ENCODE results near the gene S1PR4.

DNA sequence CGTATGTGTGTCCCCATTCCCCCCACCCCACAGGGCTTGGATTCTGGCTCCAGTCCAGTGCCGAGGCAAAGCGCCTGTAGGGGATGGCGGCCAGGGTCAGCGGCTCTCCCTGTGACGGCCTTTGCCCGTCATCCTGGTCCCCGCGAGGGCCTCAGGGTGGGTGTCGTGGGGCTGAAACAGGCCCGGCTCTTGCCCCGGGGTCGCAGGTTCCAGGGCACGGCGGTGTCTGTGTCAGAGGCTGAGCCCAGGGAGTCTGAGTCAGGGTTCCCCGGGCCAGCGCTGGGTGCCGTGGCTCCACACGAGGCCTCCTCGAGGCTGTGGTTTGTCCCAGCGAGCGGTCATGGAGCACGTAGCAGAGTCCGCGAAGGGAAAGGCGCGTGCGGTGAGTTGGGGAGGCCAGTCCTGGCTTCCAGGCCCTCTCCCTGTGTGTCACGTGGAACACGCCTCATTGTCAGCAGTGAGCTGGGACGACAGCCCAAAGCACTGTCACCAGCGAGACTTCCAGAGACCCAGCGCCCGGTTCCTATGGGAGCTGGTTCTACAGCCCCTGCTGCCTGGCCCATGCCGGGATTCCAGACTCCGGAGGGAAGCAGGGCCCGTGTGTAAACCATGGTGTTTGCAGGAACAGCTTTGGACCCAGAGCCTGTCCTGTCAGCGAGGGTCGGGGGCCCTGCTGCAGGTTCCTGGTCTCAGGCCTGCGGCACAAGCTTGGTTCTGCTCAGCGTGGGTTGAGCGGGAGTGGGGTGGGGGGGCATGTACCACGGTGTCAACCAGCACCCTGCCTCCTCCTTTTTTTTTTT lies 20.5 kb downstream of the S1PR4 start:
- TF ChIP-seq CTCF (IDR thresholded peaks at IDR 0.05): no peak
- no peak for TF ChIP-seq POLR2A (IDR thresholded peaks at IDR 0.05)
